ENCODE results near the gene NTN5. TPM values are rescaled to one million over a fixed set of nuclear protein-coding genes. Genes with fewer than 3 reads are reported as not detected.
"Not testable (repeated sequence)": the region's sequence is repeated elsewhere in the genome, so short reads cannot be mapped to it uniquely, and the experiment has no call there.

NTN5 gene
- total RNA-seq, 1 donor from 2014 or later: 0.14 TPM

DNA sequence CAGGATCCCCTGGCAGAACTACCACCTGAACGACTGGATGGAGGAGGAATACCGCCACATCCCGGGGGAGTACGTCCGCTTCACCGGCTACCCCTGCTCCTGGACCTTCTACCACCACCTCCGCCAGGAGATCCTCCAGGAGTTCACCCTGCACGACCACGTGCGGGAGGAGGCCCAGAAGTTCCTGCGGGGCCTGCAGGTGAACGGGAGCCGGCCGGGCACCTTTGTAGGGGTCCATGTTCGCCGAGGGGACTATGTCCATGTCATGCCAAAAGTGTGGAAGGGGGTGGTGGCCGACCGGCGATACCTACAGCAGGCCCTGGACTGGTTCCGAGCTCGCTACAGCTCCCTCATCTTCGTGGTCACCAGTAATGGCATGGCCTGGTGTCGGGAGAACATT lies 30.5 kb upstream of the NTN5 start:
- intact Hi-C loops (cut with DNase I): no loop called here
- no peak for ATAC-seq
- DNase-seq (ENCODE audit: missing footprints): no peak

- DNase-seq (ENCODE audit: missing footprints) (peak; percentile 13), ATAC-seq (no peak)
- intact Hi-C loops (cut with DNase I): no loop called here
These were observed 29.9 kb upstream of the NTN5 start for GRCh38 chr19:48702701-48703100.

GRCh38 chr19:48698046-48698445 lies 25.2 kb upstream of the NTN5 start:
- no peak for DNase-seq (ENCODE audit: missing footprints)
- ATAC-seq: no peak
- intact Hi-C loops (cut with DNase I): no loop called here

DNA sequence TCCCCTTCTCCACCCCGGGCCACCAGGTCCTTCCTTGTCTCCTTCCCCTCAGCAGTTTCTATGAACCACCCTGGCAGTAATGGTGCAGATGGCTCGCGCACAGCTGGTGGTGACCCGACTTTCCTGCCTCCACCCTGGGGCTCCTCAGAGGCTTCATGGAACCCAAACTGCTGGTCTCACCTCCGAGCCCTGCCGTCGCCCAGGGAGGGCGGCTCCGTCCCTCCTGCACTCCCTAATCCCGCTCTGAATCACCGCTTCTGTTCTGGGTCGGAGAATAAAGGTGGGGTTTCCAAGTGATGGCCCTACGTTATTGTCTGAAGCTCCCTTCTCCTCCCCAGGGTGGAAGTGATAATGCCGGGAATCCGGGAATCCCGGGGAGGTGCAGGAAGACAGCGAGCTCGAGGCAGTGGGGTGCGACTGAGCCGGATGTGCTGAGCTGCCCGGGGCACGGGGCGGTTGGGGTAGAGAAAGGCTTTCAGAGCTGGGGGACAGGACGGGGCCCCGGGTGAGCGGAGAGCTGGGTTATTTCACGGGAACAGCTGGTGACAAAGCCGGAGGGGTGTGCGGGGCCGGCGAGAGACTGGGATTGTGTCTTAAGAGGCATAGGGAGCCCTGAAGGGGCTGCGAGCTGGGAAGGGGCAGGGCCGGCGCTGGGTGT lies 23.7 kb upstream of the NTN5 start:
- intact Hi-C loops (cut with DNase I): no loop called here
- no peak for ATAC-seq

DNA sequence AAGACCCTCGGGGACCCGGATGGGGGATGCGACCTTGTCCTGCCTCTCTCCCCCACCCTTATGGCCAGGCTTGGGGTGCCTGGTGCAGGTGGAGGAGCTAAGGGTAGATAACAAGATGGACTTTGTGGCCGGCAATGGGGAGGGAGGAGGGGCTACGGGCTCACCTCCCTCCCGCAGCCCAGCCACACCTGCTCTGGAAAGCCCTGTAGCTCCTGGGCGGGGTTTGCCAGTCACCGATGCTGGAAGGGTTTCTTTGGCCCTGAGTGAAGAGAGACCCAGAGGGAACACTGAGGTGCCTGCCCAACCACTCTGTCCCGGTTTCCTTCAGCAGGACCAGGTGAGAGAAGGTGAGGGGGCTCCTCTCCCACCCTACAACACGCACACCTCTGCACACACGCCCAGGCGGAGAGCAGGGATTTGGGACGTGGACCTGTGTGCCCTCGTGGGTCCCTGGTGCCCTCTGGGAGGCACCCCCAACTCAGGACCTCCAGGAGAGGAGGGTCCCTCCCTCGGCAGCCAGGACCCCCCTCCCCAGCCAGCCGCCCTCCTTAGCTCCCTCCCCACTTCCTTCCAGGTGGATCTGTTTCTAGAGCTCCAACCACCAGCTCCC lies 23.0 kb upstream of the NTN5 start, which contains the start of gene FUT2:
Gene FUT2 (plus strand): TSS at position 229 of the 610 bp plus-strand sequence. CDS start 6,986 bp downstream, outside the sequence.
- intact Hi-C loops (cut with DNase I): no loop called here
- DNase-seq (ENCODE audit: missing footprints): no peak

More for the DNA sequence above, 23.7 kb upstream of the NTN5 start:
- DNase-seq (ENCODE audit: missing footprints): no peak

GRCh38 chr19:48693629-48694028 lies 20.8 kb upstream of the NTN5 start:
- not testable (repeated sequence) for ATAC-seq

More for the DNA sequence above, 23.0 kb upstream of the NTN5 start, which contains the start of gene FUT2:
- peak; percentile 34 for ATAC-seq

DNA sequence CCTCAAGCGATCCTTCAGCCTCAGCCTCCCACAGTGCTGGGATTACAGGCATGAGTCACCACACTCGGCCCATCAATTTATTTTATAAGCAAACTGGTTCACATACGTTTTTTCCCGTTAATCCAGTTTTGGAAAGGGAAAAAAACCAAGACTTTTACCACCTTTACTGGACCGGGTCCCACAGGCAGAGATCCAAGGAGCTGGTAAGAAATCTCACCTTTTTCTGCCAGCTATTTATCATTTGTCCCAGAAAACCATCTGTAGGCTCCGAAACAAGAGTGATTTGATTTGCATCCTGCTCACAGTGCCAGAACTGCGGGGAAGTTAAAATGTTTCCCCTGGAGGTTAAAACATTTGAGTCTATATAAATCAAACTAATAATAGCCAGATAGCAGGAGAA lies 16.6 kb upstream of the NTN5 start:
- intact Hi-C loops (cut with DNase I): no loop called here
- DNase-seq (ENCODE audit: missing footprints) (no peak), ATAC-seq (no peak)

More at GRCh38 chr19:48693629-48694028, 20.8 kb upstream of the NTN5 start:
- intact Hi-C loops (cut with DNase I); DNase-seq (ENCODE audit: missing footprints): not testable (repeated sequence)

- intact Hi-C loops (cut with DNase I): no loop called here
- ATAC-seq (no peak), DNase-seq (ENCODE audit: missing footprints) (no peak)
These were observed 15.0 kb upstream of the NTN5 start for GRCh38 chr19:48687776-48688175.

GRCh38 chr19:48686637-48687036 lies 13.8 kb upstream of the NTN5 start:
- intact Hi-C loops (cut with DNase I); ATAC-seq; DNase-seq (ENCODE audit: missing footprints): not testable (repeated sequence)

GRCh38 chr19:48686088-48686487 lies 13.3 kb upstream of the NTN5 start:
- ATAC-seq: no peak
- intact Hi-C loops (cut with DNase I): no loop called here
- no peak for DNase-seq (ENCODE audit: missing footprints)

DNA sequence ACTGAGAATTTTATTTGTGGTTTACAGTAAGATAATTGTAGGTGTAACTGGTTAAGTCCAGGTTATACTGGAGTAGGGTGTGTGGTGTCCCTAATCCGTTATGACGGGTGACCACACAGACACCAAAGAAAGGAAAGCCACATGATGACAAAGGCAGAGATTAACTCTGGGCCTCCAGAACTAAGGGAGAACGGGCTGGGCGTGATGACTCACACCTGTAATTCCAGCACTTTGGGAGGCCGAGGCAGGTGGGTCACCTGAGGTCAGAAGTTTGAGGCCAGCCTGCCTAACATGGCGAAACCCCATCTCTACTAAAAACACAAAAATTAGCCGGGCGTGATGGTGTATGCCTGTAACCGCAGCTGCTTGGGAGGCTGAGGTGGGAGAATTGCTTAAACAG lies 12.8 kb upstream of the NTN5 start:
- intact Hi-C loops (cut with DNase I): no loop called here
- no peak for ATAC-seq
- DNase-seq (ENCODE audit: missing footprints): no peak

DNA sequence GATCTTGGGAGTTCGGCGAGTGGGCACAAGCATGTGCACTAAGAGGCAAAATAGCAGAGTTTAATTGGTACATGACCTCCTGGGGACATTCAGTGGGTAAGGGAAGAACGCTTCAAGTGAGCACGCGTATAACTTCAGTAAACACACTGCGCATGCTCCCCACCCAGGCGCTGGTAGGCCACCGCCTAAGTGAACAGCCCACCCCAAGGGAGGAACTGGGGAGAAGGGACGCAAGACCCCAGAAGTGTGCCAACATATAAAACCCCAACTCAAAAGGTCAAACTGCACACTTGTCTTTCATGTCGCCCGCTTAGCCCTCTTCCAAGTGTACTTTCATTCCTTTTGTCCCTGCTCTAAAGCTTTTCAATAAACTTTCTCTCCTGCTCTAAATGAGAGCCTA lies 10.5 kb upstream of the NTN5 start:
- ATAC-seq (peak; percentile 65), DNase-seq (ENCODE audit: missing footprints) (peak; percentile 87)
- intact Hi-C loops (cut with DNase I): no loop called here

GRCh38 chr19:48681127-48681470 lies 8.3 kb upstream of the NTN5 start:
- DNase-seq (ENCODE audit: missing footprints) (no peak), ATAC-seq (no peak)
- intact Hi-C loops (cut with DNase I): no loop called here

- ATAC-seq: no peak
- no peak for DNase-seq (ENCODE audit: missing footprints)
- intact Hi-C loops (cut with DNase I): no loop called here
These were observed 7.8 kb upstream of the NTN5 start for GRCh38 chr19:48680436-48681126.

DNA sequence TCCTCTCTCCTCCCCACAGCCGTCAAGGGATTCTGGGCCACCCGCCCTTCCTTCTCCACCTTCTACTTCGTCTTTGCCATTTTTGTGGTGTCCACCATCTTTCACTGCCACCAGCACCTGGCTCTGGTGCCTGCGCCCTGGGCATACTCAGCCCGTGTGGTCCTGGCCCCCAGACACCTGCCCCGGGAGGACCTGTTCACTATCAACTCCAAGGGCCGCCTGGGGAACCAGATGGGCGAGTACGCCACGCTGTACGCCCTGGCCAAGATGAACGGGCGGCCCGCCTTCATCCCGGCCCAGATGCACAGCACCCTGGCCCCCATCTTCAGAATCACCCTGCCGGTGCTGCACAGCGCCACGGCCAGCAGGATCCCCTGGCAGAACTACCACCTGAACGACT lies 7.2 kb upstream of the NTN5 start:
- intact Hi-C loops (cut with DNase I); DNase-seq (ENCODE audit: missing footprints); ATAC-seq: not testable (repeated sequence)

GRCh38 chr19:48678201-48678600 lies 5.4 kb upstream of the NTN5 start:
- DNase-seq (ENCODE audit: missing footprints): no peak

DNA sequence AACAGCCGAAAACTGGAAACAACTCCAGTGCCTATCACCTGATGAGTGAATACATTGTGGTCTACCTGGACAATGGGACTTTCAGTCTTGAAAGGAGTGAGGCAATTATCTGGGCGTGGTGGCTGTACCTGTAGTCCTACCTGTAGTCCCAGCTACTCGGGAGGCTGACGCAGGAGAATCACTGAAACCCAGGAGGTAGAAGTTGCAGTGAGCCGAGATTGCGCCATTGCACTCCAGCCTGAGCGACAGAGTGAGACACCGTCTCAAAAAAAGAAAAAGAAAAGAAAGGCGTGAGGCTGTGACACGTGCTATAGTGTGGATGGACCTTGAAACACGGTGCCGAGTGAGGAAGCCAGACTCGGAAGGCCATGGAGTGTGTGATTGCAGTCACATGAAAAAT lies 4.1 kb upstream of the NTN5 start:
- ATAC-seq (no peak), DNase-seq (ENCODE audit: missing footprints) (no peak)
- intact Hi-C loops (cut with DNase I): loop anchor here (5.0 kb wide), 1 partner anchor 105 kb away; no protein-coding TSS in a partner anchor

More at GRCh38 chr19:48678201-48678600, 5.4 kb upstream of the NTN5 start:
- intact Hi-C loops (cut with DNase I): loop anchor here (5.0 kb wide), 1 partner anchor 104 kb away; no protein-coding TSS in a partner anchor
- ATAC-seq: no peak

DNA sequence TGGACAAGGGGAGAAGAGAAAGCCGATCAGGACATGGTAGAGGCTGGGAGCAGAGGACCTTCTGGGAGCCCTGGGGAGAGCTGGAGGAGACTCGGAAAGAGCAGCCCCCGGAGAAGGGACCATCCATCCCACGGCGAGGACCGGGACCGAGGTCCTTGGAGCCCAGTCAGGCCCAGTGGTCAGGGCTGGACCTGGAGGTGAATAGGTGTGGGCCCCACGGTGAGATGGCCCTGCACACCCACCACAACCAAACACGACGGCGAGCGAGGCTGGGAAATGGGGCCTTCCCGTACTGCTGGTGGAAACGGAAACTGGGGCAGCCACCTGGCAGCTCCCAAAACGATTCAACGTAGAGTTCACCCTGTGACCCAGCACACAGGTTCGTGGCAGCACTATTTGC lies 3.7 kb upstream of the NTN5 start:
- DNase-seq (ENCODE audit: missing footprints): no peak
- no peak for ATAC-seq
- intact Hi-C loops (cut with DNase I): loop anchor here (5.0 kb wide), 1 partner anchor 106 kb away; no protein-coding TSS in a partner anchor

DNA sequence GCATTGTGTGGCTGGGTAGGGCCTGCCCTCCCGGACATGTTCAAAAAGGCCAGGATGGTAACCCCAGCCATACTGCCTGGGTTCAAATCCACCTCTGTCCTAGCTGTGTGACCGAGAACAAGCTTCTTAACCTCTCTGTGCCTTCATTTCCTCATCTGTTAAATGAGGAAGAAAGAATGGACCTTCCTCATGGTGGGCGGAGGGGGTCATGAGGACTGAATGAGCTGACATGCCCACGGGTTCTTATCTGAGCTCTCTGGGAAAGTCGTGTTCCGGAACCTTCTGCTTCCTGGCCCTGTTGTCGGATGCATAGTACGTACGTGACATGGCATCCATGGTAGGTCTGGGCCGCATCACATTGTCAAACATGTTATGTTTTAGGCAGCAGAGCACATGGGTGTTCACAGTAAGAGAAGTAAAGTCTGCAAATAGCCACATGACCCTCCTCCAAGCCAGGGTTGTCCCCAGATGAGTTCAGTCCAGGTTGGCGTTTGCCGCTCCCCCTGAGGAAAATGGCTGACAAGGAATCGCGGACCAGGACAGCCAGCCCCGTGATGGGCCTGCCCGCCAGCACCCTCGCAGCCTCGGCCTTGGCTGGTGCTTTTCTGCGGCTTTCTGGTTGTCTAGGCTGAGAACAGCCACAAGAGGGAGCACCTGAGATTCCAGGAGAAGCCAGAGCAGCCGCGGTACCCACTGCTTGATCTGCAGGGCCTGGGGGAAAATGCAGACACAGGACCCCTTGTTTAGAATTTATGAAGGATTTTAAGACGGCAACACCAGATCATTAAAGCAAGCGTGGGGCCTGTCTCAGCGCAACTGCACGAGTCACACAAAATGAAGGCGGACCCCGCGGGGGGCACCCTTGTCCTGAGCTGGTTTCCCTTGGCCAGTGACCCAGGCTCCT lies 2.4 kb upstream of the NTN5 start:
- DNase-seq (ENCODE audit: missing footprints): peak; percentile 80
- peak; percentile 80 for ATAC-seq
- intact Hi-C loops (cut with DNase I): loop anchor here (1.0 to 5.0 kb wide), 3 partner anchors 29 to 107 kb away; partner anchors contain the start of gene CA11

Measured in Right ventricle myocardium inferior (tissue), 1 donor.